CD4-positive, alpha-beta T cell treated with Interleukin-12 subunit alpha and Interleukin-12 subunit beta, for 1 hour (primary cell): Measurements from ENCODE around the gene OTOGL.
A peak's percentile ranks its signal among the peaks of the same experiment; 100 is the strongest.

Source experiments
- DNase-seq: peaks from one replicate; pipeline ENCODE4 v3.0.0-alpha.2; 2020

Gene OTOGL

DNA sequence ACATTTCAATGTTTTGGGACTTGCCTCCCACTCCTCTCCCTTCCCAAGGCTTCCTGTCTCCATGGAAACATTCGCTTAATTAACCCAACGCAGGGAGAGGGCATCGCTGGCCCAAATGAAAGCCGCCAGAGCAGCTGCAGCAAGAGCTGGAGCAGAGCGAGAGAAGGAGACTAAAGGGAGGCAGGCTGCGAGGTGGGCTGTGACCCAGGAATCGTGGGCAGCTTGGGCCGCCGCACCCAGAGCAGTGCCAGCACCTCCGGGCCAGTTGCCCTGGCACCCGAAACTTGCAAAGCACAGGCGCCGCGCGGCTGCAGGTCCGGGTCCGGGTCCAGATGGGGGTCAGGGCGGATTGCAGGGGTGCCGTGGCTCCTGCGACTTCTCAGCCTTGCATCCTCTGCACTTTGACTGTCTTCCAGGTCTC lies 301.2 kb downstream of the OTOGL start:
- no peak for DNase-seq

DNA sequence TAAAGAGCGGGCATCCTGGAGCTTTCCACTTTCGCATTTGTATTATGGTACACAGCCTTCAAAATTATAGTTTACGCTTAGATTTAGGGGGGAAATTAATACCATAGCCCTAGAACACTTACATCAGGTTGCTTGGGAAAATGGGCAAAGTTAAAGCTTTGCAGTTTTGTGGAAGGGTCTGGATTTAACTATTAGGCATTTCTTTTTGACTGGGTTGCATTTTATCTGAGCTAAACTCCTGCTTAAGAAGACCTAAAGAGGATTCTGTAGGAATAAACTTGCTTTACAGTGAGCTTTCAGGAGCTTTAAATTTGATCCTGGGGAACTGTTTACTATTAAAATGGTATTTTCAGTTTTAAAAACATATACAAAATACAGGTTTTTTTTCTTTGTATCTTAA lies 301.9 kb downstream of the OTOGL start:
- DNase-seq: no peak

DNA sequence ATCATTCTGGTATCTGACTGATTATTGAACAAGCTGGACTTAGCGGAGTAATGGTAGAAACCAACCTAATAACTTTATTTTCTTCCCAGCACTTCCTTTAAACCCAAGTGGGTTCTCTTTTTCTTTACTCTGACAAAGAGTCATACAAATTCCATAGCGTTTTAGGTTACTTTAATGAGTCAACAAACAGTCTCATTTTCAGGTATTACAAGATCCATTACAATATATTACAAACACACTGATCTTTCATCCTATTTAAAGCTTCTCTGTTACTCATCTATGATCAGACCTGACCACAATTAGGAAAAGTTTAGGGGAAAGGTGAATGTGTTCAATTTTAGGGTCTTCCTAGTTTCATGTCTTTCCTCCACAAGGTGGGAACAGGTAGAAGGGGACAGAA lies 305.3 kb downstream of the OTOGL start:
- DNase-seq: no peak

DNA sequence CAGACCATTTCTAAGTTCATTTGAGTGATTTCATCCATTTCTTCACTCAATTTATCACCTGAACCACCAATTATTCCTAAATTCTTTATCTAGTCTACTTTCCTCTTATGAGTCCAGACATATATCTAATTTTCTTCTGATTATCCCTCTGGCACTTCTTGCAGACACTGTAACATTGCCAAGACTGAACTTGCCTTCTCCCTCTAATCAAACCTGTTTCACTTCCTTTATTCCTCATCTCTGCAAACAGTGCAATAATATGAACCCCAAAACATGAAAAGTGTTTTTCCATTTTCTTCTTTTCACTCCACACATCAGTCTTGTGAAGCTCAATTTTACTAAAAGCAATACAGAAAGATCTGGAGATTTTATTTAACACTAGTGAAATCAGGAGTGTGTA lies 306.9 kb downstream of the OTOGL start:
- DNase-seq: no peak

DNA sequence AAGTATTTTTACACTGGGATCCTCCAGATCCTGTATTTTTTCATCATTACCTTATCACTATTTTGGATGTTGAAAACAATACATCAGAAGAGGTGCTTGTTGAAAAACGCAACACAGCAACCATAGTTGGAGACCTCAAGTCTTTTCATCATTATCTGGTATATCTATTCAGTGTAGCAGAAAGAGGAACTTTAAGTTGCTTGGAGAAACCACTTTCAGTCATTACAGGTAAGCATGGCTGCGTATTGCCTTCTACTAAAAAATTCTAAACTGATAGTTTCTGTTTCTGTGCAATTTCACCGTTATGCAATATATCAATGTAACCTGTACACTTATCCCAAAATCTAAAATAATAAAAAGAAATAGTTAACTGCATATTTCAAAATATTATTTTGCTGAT lies 312.4 kb downstream of the OTOGL start:
- no peak for DNase-seq

DNA sequence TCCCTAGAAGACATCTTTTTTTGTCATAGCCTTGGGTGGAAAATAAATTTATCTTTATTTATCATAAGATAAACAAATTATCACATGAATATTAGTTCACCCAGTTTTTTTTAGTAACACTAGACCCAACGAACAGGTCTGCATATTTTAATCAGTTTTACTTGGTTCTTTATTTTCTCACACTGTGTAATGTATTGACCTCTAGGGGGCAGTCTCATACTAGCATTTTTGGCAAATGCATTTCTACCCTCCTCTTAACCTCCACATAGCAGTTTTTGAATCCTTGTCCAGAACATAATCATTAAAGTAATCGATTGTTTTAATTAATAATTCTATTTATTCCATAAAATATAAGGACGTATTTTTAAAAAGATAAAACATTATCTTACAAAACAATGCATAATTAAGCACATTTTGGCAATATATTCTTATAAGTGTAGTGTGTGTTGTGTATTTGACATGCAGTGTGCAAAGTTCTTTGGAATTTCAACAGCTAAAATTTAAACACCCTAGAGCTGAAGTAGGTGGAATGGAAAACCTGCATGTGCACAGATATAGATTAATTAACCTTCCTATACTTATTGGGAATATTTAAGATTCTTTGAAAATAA lies 313.1 kb downstream of the OTOGL start:
- DNase-seq: peak; percentile 0

DNA sequence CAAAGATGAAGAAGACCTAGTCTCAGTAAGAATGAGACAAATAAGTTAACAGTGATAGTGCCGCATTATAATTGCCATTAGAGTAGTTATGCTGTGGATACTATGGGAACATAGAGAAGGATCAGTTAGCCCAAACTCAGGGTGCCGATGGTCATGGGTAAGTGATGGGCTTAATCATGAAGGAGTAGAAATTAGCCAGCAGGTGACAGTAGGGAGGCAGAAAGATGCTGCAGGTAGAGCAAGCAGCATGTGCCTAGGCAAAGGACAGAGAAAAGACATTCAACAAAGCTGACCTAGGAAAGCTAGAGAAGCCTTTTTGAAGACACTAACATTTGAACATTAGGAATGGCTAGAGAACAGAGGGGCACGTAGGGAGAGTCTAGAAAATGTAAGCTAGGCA lies 314.1 kb downstream of the OTOGL start:
- no peak for DNase-seq

DNA sequence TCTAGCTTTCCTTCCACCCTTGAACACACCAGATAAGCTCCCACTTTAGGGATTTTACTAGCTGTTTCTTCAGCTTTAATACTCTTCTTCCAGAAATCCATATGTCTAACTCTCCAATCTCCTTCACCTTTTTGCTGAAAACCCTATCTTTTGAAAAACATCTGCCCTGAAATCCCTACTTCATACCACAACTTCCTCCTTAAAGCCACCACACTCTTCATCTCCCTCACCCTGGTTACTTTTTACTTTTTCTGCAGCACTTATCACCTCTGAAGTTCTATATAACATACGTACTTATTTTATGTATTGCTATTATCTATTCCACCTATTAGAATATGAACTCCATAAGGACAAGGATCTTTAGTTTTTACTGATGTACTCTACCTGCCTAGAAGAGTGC lies 316.1 kb downstream of the OTOGL start:
- DNase-seq: no peak

DNA sequence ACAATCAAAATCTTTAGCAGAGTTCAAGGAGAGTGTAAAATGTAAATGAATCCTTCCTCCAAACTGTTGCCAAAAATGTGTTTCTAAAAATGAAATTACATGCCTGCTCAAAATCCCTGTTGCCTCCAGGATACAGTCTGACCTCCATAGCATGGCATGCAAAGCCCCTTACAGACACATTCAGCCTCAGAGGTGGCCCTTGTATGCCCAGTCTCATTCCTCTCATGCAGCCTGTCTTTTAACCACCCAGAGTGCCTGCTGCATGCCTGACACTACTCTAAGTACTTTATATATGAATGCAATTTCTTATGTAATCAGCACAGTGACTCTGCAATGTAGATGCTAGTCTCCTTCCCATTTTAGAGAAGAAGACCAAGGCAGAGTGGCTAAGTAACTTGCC lies 320.3 kb downstream of the OTOGL start:
- no peak for DNase-seq

DNA sequence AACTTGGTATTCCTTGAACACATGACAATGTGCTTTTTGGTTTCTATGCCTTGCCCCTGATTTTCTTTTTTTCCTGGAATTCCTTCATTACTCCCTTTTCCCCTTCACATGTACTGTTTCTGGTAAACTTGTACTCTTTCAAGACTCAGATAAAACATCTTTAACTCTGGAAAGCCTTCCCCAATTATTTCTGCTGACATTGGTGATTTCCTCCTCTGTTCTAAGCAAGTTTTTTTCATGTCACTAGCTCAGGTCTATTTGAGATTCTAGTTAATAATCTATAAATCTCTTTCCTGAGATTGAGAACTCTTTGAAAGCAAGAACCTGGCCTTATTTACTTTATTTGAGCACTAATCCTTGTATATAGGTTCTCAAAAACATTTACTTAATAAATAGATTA lies 320.7 kb downstream of the OTOGL start:
- no peak for DNase-seq

DNA sequence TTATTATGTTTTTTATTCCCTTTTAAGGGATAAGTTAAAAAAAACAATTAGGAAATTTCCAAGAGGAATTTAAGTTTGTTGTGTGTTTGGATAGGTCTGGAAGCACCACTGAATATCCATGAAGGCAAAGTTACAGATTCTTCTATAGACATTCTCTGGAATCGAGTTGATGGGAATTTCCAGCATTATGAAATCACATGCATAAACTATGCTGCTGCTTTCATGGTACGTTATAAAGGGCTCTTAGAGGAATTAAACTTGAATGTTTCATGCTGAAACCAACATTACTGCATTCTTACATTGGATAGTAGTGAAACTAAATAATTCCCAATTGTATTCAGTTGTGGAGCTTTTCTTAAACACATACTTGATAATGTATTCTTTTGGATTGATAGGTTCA lies 323.2 kb downstream of the OTOGL start:
- DNase-seq: no peak
